ENCODE measurements around the gene EPHA3.

Gene EPHA3

DNA sequence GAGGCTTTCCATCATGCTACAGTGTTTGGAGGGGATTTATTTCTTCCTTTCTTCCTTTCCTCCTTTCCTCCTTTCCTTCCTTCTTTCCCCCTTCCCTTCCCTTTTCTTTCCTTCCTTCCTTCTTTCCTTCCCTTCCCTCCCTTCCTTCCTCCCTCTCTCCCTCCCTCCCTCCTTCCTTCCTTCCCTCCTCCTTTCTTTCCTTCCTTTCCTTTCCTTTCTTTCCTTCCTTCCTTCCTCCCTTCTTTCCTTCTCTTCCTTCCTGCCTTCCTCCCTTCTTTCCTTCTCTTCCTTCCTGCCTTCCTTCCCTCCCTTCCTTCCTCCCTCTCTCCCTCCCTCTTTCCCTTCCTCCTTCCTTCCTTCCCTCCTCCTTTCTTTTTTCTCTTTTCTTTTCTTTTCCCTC is 127.2 kb downstream of the EPHA3 start:
- no peak for DNase-seq

DNA sequence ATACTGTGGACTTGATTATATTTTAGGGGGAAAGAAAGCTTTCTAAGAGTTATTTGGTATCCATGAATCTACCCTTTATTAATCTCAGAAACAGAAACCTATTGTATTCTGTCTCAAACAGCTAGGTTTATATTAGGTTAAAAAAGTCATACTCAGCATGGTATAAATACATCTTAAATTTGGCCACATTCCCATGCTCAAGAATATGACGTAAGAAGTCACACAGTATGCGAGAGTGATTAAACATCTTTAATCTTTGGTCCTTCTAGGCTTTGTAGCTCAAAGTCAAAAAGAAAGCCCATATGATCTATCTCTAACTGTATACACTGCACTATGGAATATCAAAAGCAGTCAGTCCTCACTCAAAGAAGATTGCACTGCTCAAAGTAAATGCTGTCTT is 131.4 kb downstream of the EPHA3 start:
- DNase-seq: no peak

DNA sequence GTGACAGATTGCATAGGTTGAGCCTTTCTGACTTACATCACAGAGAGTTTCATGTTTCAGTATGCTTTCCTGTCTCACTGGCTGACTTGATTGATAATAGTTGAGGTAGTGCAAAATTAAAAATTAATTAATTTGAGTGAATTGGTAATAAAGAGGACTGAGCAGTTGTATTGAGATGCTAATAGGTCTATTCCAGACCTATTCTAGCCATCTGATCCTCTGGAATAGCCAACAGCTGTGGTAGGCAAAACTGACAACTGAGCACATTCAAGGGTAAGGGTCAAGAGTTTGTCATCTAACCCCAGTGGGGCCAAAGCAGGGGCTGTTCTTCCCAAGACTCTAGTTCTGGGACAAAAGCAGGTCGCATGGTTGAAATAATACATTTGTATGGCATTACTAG is 132.4 kb downstream of the EPHA3 start:
- DNase-seq: no peak

DNA sequence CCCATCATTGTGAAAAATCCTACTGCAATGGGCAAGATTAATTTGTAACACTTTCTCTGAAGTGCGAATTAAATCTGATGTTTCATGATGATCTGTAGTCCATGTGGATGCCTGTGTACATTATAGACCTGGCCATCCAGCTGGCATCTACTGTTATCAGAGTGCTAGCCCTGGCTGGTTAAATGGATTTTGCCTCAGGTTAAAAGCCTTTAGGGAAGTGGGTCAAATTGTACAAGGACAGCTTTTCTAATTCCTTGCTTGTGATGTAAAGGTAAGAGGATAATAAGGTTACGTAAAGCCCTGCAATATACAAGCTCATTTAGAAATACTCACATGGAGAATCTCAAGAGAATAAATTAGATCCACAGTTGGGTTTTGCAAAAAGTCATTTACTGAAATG is 138.2 kb downstream of the EPHA3 start:
- no peak for DNase-seq

DNA sequence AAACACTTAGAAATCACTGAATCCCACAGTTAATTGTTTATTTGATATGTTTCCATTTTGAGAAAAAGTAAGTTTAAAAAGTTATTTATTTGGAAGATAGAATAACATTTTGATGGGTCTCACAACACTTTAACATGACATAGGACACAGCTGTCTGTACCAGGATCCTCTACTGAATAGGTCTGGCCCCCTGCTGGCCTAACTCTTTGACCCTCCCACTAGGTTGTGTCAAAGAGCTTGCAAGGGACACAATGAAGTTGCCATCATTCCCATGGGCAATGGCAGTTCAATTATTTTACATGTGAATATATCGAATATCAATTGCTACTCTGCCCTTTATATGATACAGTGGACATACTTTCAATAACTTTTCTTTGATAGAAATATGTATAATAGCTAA is 138.9 kb downstream of the EPHA3 start:
- no peak for DNase-seq

DNA sequence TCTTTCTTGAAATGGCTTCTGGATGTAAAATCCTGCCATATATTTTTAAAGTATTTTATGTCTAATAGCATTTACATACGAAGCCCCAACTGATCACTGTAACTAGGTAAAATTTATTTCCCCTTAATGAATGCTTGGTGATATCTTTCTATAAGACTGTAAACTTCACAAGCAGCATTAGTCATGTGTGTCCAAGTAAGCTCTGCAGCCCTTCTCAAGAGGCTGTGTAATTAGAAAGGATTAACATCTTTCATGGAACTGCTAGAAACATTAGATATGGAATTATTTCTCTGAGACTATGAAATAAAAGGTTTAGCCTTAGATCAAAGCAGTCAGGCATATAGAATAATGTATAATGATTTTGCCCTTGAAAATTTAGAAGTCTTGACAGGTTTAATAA is 143.3 kb downstream of the EPHA3 start:
- DNase-seq: no peak

DNA sequence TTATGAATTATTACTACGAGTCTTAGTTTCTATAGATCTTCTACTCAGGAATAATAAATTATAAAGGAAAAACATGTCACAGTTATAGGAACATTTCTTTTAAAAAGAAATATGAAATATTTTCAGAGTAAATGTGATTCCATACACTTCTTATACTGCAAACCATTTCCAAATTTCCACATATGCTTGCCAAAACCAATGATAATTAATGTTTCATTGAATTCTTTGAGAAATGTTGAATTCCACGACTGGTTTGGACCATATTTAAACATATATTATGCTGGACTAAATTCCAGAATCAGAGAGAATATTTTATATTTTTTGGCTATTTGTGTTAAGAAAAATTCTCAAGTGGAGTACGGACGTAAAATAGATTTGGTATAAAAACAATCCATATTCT is 144.6 kb downstream of the EPHA3 start:
- DNase-seq: no peak

DNA sequence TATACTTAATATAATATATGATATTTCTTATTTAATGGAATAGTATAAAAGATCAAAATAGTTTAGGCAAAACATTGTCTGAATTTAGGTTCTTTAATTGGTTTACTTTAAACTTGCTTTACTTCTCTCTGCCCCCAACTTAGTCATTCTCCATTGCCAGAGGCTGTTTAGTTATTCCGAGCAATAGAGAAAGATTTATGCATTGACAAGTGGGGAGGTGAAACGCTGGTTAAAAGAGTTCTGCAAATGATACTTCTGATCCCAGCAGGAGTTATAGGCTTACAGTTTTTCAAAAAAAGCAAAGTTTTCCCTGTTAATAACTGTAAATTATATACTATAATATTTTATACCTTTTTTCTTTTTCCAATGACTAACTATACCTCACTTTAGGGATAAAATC is 145.4 kb downstream of the EPHA3 start:
- DNase-seq: no peak

DNA sequence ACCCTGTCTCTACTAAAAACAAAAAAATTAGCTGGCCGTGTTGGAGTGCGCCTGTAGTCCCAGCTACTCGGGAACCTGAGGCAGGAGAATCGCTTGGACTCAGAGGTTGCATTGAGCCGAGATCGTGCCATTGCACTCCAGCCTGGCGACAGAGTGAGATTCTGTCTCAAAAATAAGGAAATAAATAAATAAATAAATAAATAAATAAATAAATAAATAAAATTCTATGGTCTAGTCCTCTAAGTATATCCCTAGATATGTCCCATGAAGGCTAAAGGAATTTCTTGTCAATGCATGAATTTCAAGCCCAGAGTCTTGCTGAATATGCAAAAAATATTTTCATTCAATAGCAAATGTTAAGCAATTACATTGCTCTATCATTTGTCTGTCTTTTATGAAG is 149.0 kb downstream of the EPHA3 start:
- no peak for DNase-seq

DNA sequence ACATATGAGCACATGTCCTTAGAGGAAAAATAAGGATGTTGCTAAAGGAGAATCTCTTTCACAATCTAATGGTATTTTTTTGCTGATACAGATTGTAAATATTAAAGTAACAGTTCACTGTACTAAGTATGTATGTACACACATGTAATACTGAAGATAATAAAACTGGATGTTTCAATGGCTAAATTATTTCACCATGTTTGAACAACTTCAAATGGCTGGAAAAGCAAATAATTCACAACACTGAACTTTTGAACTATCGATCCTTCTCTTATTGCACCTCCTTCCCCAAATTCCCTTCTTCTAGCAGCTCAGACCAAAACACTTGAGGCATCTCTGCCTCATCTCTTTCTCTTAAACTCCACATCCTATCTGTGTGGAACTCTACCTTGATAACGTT is 149.5 kb downstream of the EPHA3 start:
- DNase-seq: no peak

DNA sequence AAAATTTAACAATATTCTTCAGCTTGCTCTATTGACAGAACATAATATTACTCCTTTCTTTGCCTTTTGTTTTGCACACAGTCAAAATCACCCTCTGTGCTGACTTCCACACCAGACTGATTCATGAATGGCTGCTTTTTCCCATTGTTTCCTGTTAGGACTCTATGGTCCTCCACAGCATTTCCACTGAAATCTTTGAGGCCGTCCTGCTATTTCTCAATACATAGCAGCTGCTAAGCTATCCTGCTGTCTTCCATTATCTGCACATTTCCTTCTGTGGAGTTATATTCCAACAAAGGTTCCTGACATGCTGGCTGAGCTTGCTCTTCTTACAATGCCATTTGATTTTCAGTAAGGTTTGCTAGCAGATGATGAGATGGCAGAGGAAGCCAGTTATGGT is 153.3 kb downstream of the EPHA3 start:
- DNase-seq: no peak

DNA sequence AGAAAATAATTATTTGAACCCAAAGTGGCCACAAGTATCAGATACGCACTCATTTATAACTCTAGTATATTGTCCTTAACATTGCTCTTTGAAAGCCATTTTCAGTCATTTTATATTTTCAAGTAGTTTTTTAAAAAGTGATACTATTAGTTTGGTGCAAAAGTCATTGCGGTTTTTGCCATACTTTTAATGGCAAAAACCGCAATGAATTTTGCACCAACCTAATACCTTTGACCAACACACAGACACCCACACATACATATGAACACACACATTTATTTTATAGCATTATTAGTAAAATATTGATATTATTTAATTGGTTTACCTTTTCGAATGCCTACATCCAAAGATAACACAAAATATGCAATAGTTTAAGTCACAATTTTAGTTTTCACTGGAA is 154.3 kb downstream of the EPHA3 start:
- DNase-seq: no peak

DNA sequence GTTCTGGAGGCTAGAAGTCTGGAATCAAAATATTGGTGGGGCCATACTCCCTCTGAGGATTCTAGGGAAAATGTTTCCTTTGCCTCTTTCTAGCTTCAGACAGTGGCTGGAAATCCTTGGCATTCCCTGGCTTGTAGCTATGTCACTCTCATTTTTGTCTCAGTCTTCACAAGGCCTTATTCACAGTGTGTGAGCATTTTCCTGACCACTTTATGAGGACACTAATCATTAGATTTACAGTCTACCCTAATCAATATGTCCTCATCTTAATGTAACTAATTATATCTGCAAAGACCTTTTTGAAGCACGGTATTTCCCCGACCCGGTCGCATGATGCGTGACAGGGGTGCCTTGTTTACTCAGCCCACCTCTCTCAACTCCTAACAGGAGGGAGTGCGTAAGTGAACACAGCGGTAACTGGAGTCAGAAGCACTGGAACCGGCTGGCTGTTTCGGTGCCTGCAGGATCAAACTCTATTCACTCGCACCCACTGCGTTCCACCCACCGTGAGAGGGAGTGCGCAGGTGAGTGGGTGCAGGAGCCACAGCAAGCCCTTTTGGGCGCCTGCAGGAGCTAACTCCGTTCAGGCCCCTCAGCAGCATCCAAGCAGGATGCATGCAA is 155.0 kb downstream of the EPHA3 start:
- no peak for DNase-seq

DNA sequence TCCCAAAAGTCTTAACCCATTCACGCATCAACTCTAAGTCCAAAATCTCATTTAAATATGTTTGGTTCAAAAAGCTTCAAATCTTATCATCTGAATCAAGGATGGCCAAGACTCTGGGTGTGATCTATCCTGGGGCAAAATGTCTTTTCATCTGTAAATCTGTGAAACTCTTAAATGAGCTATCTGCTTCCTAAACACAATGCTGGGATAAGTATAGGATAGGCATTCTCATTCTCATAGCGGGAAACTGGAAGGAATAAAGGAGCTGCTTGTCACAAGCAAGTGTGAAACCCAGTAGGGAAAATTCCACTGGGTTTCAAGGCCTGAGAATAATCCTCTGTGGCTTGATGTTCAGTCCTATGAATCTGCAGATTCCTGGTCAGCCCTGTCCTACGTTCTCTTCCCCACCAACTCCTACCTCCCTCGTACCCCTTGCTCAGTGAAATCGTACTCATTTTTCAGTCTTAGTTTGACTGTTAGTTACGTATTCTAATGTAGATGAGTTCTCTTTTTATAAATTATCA is 156.7 kb downstream of the EPHA3 start:
- no peak for DNase-seq

DNA sequence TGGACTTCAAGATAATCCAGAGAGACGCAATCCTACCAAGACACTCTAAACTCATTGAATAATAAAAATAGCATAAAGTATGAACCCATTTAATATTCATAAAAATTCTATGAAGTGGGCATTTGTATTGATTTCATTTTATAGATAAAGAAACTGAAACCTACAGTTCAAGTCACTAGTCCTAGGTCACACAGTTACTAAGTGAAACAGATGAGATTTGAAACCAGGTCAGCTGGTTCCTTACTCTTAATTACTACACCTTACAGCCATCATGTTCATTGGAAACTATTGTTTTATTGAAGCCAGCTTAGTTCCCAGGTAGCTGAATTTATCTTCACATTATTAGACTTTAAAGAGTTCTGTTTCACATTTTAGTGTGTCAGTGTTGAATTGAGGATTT is 158.7 kb downstream of the EPHA3 start:
- DNase-seq: no peak

DNA sequence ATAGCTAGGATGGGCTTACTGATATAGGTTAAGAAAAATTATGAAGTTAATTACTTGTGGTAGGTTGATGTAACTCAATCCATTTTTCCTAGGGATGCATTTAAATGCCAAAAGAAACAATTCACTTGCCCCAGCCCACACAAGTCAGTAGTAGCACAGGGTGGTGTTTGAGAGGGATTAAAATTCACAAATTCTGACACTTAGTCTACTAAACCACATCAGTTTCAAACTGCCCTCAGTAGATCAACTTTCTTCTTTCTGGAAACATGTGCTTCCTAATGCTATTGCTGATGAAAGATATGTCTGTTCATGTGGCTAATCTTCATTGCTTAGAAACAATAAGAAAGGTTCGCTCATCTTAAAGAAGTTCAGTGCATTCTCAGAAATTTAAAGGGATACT is 160.6 kb downstream of the EPHA3 start:
- DNase-seq: no peak

DNA sequence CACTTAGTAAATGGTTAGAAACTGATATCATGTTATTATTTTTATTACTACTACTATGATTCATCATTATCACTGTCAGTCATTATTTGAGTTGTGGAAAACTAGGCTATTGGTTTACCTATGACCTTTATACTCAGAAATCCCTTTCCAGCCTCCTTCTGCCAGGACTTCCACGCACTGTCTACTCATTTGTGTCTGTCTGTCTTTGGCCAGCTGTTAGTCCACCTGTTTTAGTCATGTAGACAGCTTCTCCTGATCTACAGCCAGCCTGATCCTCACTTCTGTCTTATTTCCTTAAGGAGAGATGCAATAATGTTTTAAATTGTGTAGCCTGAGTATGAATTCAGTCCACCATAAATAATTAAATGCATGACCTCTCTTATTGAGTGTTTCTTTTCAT is 162.8 kb downstream of the EPHA3 start:
- DNase-seq: no peak

DNA sequence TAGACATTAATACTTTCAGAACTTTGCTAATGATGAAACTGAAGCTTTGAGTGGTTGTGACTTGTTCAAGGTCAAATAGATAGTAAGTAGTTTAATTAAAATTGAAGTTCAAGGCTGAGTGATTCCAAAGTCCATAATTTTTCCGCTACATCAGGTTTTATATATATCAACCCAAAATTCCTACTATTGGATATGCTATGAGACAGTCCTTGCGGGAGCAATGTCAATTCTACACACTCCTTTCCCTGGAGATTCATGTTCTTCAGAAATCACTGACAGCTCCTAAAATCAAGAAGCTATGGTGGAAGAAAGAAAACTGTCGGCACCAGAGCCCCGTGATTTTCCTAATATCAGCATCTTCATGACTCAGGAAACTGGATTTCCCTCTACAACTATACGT is 167.6 kb downstream of the EPHA3 start:
- no peak for DNase-seq

DNA sequence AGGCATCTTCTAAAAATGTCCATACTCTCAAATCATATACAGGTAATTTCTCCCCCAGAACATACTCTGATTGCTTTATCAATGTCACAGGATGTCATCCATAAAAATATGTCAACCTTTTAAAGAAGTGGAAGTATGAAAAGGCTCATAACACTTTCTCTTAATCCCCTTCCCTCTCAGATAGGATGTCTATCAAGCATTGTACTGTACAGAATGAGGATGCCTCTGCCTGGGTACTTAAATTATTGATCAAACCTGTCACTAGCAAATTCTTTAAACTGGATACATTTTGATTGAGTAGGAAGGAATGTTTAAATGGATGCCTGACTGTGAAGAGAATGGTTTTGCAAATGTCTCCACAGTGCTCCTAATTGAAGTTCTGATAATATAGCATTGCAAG is 168.7 kb downstream of the EPHA3 start:
- no peak for DNase-seq

DNA sequence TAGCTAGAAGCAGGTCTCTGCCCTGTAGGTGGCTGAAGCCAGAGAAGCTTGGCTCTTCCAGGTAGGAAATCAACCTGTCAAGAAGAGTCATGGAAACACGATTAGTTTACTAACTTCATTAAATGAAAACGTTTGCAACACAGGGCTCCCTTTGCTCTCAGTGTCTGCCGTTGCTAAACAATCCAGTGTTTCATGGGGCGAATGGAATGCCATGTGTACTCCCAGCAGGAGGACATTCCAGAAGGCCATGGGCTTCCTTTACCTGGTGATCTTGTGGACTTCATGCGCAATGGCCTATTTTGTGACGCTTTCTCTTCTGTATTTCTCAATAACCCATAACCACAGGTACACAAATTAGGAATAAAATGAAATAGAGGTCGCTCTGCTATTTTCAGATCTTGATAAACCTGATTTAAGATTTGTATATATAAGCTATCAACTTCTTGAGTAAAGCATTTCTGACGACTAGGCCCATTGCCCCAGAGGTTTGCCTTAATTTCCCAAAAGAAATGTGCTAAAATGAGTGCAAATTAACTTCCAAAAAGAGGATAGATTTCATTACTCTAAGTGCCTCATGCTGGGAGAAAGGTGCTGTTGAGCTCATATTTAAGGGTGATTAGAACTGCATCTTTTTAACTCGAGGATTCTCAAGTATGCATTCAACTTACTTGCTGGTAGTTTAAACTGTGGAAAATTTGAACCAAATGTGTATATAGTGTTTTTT is 171.0 kb downstream of the EPHA3 start:
- no peak for DNase-seq

DNA sequence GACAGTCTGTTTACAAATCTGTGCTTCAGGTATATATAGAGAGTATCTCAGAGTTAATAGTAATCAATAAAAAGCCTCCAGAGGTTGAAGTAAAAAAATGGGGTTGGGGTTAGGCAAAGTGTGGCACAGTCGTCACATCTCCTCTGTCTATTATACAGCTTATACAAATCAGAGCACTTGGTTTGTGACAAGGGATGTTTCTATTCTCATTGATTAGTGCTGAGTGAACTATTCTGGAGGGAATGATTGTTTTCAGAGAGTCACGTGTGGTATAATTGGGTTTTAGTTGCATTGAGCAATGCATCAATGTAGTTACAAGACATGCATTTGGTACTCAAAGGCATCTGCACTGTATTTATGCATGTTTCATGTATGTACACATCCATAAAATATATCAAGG is 172.9 kb downstream of the EPHA3 start:
- DNase-seq: no peak

DNA sequence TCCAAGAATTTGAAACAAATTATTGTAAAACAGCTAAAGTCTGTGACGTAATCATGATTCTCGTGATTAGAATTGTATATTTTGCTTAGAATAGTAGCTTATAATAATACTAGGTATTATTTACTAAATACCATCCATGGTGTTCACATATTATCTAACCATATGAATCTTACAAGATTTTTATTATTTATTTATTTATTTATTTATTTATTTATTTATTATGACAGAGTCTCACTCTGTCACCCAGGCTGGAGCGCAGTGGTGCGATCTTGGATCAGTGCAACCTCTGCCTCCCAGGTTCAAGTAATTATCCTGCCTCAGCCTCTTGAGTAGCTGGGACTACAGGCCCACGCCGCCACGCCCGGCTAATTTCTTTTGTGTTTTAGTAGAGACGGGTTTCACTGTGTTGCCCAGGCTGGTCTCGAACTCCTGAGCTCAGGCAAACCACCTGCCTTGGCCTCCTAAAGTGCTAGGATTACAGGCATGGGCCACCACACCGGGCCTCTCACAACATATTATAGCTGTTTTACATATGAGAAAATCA is 173.5 kb downstream of the EPHA3 start:
- DNase-seq: no peak

DNA sequence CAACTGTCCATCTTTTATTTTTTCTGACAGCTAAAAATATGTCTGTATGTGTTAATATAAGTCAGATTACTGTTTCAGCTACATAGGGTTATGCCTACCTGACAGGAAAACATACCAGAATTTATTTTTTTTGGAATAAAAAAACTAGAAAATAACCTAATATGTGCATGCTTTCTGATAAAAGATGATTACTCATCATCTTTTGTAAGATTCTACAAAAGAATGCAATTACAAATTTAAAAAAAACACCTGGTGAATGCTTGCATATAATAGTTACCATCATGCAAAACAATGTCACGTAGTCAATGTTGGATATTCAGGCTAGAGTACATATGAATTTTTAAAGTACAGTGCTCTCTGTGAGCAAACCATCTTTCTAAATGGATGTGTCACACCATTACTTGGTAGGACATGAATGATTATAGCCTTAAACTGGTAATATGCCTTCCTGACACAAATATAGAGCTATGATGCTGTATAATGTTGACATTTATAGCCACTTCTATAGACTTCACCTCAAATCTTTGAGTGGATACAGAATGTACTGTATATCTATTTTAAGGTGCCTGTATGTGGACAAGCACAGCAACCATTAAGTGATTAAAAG is 180.6 kb downstream of the EPHA3 start:
- DNase-seq: no peak

DNA sequence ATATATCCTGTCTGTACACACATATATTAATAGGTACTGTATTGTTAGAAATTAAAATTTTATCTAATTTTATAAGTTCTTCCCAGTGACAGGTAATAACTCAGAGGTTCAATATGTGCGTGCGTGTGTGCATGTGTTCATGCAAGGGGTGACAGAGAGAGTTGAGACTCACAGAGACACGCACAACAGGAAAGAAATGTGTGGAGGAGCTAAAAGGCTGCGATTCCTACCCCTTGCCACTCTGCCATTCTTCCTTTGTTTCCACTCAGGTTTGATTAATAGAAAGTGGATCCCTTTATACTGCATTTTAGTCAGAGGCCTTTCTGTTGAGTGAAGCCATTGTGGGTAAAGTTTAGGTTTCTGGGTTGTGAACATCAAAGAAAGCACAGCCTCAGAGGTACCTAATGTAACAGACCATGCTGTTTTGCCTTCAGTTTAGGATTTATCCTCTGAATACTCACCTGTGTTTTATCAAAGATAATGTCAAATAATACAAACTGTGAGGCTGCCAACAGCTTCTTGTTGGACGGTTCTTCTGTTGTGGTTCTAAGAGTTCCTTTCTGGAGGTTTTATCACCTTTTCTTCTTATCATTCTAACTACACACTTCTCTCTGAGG is 182.3 kb downstream of the EPHA3 start:
- DNase-seq: no peak
